ENCODE data around the gene GRK4. TPM values are rescaled to one million over a fixed set of nuclear protein-coding genes. Genes with fewer than 3 reads are reported as not detected.

Gene GRK4
- total and polyA plus RNA-seq, 2 donors (not counting 1 experiment from before 2014, with no cell fraction given), result 0.73 to 2.3 TPM

DNA sequence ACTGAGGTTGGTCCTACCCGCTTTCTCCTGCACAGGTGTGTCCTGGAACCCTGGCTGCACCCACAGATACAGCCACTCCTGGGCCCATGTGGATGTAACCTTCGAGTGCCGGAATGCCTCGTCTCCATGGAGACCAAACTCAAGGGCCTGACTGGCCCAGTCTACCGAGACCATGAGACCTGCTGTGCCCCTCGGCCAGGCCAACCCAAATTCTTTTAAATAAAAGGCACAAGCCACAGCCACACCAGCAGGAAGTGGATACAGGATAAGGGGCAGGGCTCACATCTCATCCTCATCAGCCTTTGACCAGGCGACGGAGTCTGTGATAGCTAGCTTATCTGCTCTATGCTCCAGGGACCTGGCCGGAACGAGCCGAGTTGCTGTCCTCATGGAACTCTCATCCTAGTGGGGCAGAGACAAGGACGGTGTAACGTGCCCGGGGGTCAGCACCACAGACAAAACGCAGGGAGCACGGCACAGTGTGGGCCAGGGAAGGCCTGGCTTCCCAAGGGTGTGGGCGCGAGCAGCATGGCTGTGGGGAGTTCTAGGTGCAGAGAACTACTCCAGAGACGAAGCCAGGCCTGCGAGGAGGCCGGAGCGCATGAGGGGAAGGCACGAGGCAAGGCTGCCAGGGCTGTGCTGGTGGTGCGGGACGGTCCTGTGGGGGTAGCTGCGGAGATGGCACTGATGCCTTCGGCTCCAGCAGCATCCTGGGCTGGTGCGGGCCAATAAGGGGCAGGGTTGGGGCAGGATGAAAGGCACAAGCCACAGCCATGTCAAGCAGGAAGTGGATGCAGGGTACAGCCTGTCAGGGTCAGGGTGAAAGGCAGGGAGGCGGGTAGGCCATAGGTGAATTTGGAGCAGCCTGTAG lies 22.9 kb upstream of the GRK4 start:
- Mint-ChIP-seq H3K9me3 (ENCODE audit: insufficient read depth) (no peaks in the 10 kb centered on the region), H3K4me1 (peaks cover 25% of the 10 kb centered on the region), H3K27ac (peak overlapping the region; percentile 10), H3K4me3 (no peak overlapping the region), H3K27me3 (no peaks in the 10 kb centered on the region)
- Histone ChIP-seq H3K79me2 (ENCODE audit: control insufficient read depth, insufficient read depth, low read length) (peaks cover 11% of the 10 kb centered on the region), H3K4me2 (replicated peaks; ENCODE audit: low read depth, low read length, poor library complexity, severe bottlenecking) (no peak overlapping the region), H4K20me1 (ENCODE audit: control insufficient read depth, insufficient read depth, low read length, poor library complexity, severe bottlenecking) (peaks cover 13% of the 10 kb centered on the region), H2AFZ (ENCODE audit: insufficient read depth, low read depth, low read length, poor library complexity, severe bottlenecking) (no peak overlapping the region), H3K4me1 (ENCODE audit: control insufficient read depth in 2 of 2, insufficient read depth in 2 of 2, low read length in 2 of 2) (peaks cover 7 to 20% of the 10 kb centered on the region in 2 donors), H3K27ac (ENCODE audit: low read length in 2 of 2) (no peak overlapping the region), H3K4me3 (ENCODE audit: control extremely low read depth in 1 of 5, extremely low read depth in 1 of 5, insufficient read depth in 1 of 5, low read depth in 2 of 5, low read length in 4 of 5) (no peak overlapping the region), H3K36me3 (replicated peaks in 1 of 2; ENCODE audit: control extremely low read depth in 1 of 2, control insufficient read depth in 1 of 2, extremely low read depth in 1 of 2, insufficient read depth in 2 of 2, low read length in 1 of 2) (peaks cover 0 to 72% of the 10 kb centered on the region in 2 experiments), H3K9me3 (ENCODE audit: control extremely low read depth in 1 of 3, control insufficient read depth in 2 of 3, insufficient read depth in 1 of 3, low read length in 2 of 3) (no peaks in the 10 kb centered on the region), H3K9ac (ENCODE audit: low read length) (no peak overlapping the region), H3K27me3 (replicated peaks in 1 of 4; ENCODE audit: control extremely low read depth in 1 of 4, control insufficient read depth in 3 of 4, insufficient read depth in 4 of 4, low read length in 3 of 4) (no peaks in the 10 kb centered on the region)
- intact Hi-C loops (cut with micrococcal nuclease), result no loop called here
- TF ChIP-seq EZH2 (IDR thresholded peaks at IDR 0.05; ENCODE audit: borderline replicate concordance, insufficient read depth, low read depth, low read length, poor library complexity, severe bottlenecking), result no peak
- TF ChIP-seq, protein P1, sequence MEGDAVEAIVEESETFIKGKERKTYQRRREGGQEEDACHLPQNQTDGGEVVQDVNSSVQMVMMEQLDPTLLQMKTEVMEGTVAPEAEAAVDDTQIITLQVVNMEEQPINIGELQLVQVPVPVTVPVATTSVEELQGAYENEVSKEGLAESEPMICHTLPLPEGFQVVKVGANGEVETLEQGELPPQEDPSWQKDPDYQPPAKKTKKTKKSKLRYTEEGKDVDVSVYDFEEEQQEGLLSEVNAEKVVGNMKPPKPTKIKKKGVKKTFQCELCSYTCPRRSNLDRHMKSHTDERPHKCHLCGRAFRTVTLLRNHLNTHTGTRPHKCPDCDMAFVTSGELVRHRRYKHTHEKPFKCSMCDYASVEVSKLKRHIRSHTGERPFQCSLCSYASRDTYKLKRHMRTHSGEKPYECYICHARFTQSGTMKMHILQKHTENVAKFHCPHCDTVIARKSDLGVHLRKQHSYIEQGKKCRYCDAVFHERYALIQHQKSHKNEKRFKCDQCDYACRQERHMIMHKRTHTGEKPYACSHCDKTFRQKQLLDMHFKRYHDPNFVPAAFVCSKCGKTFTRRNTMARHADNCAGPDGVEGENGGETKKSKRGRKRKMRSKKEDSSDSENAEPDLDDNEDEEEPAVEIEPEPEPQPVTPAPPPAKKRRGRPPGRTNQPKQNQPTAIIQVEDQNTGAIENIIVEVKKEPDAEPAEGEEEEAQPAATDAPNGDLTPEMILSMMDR (IDR thresholded peaks at IDR 0.05), result no peak
- ATAC-seq (ENCODE audit: low read depth), result no peak
- ChIA-PET POLR2A (no interaction called here), CTCF (interaction anchor here (2.4 kb wide), 1 partner anchor 14 kb away, joined by 6 read pairs; no protein-coding TSS in a partner anchor)
- 98% methylated on average over 29 of the region's 29 CpGs for WGBS (ENCODE audit: insufficient coverage)
- no peak for DNase-seq
